Activated naive CD4-positive, alpha-beta T cell treated with Interleukin-2 at 50 U/mL for 16 hours (primary cell): Measurements from ENCODE around the gene CUX1.

Experiments used
- DNase-seq: peaks from one replicate; pipeline ENCODE4 v3.0.0-alpha.2; 2020

CUX1 gene

GRCh38 chr7:102281785-102282184 lies 464.4 kb downstream of the CUX1 start:
- no peak for DNase-seq

DNA sequence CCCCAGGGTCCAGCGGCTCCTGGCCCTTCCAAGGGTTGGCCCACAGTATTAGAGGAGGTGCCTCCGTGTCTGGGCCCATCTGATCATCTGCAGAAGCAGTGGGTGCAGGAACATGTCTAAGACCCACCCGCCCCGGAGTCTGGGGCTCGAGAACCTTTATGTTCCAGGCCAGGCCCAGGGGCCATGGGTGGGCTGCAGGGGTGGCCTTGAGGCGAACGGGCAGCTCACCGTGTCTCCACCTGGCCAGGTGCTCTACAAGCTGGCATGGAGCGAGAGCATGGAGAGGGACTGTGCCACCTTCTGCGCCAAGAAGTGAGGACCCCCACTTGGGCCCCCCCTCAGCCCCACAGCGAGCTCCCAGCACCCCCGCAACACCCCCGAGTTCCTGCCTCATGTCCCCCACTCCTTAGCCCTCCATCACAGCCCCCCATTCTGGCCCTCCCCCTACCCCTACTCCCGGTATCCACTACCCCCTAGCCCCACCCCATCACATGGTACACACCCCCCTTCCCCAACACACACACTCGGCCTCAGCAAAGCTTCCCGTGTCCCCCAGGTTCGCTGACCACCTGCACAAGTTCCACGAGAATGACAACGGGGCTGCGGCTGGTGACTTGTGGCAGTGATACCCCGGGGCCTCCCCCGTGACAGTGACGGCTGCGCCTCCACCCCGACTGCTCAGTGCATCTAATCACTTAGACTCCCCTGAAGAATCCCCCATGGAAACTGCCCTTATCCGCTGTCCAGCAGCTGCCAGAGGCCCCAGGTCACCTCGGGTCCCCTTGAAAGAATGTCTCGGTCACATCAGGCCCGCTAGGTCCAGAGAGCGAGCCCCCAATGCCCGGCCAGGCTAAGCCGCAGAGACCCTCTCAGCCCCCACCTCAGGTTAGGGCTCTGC lies 465.3 kb downstream of the CUX1 start:
- DNase-seq = no peak

- DNase-seq = no peak
Measured at GRCh38 chr7:102283477-102284189, 466.2 kb downstream of the CUX1 start.

DNA sequence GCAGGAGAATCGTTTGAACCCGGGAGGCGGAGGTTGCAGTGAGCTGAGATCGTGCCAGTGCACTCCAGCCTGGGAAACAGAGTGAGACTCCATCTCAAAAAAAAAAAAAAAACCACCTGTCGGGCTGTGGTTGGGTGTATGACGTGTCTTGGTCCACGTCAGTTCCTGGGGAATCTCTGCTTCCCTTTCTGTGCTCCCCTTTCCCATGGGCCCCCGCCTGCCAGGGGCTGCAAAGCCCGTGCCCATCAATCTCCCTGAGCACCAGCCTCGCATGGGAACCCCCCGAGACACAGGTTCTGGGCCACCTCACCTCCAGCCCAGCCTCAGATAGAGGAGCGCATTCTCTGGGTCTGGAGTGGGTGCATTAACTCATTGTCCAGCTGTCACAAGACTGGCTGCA lies 467.0 kb downstream of the CUX1 start:
- DNase-seq = peak; percentile 25

DNA sequence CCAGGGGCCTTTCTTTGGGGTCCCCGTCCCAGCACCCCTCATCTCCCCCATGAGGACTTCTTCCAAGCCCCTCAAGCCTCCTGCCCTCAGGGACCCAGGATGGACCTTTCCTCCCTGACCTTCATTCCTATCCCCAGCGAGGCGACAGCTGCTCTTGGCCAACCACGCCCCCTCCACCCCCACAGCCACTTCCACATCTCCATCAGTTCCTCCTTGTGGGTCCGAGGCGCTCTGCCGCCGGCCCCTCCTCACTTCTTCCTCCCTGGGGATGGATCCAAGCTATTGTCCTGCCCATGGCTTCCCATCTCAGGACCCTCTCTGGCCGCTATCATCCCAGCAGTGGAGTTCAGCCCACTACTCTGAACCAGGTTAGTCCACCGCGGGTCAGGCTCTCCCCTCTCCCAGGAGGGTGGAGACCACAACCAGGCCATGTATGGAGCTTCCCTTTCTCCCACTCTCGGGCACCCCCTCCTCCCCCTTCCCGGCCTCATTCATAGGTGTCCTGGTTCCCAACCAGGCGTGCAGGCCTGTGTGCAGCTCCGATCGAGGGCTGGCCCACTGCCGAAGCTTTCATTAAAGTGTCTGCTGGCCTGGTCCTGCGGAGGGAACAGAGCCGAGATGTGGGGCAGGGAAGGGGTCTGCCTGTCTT lies 467.6 kb downstream of the CUX1 start:
- no peak for DNase-seq

DNA sequence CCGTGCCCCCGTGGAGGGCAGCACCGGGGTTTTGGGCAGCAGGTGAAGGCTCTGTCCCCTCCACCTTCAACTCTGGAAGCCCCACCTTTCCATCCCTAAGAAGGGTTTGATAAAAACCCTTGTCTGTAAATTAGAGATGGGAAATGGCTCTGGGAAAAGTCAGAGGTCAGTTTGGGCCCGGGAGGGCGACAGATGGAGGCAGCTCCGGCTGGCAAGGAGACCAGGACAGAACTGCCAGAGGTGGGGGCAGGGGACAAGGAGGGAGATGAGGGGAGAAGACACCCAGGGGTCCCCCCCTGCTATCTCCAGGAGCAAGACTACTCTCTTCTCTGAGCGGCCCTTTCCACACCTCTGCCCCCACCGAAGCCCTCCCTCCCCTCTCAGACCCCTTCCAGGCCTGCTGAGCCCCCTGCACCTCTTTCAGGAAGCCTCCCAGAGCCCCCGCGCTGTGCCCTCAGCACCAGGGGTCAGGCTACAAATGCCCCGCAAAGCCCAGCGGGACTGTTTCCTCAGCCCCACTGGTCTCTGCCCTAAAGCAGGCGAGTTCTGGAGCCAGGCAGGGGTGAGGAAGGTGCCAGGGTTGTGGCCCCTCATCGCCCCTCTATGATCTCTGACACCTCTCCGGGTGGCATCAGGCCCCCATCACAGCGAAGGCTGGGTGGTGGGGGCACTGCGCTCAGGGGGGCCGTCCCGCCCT lies 468.3 kb downstream of the CUX1 start:
- DNase-seq = no peak

GRCh38 chr7:102286237-102287110 lies 469.0 kb downstream of the CUX1 start, which contains the start of gene SH2B2:
Gene SH2B2 (plus strand): TSS chr7:102286868. CDS start chr7:102300551, 13,683 bp downstream.
- DNase-seq = peak; percentile 43

- DNase-seq = peak; percentile 14
Measured at GRCh38 chr7:102287111-102287980, 469.9 kb downstream of the CUX1 start.

- no peak for DNase-seq
Measured at GRCh38 chr7:102287981-102288278, 470.5 kb downstream of the CUX1 start.

GRCh38 chr7:102288285-102288930 lies 471.0 kb downstream of the CUX1 start:
- DNase-seq = no peak

GRCh38 chr7:102289057-102289456 lies 471.6 kb downstream of the CUX1 start:
- DNase-seq = no peak

DNA sequence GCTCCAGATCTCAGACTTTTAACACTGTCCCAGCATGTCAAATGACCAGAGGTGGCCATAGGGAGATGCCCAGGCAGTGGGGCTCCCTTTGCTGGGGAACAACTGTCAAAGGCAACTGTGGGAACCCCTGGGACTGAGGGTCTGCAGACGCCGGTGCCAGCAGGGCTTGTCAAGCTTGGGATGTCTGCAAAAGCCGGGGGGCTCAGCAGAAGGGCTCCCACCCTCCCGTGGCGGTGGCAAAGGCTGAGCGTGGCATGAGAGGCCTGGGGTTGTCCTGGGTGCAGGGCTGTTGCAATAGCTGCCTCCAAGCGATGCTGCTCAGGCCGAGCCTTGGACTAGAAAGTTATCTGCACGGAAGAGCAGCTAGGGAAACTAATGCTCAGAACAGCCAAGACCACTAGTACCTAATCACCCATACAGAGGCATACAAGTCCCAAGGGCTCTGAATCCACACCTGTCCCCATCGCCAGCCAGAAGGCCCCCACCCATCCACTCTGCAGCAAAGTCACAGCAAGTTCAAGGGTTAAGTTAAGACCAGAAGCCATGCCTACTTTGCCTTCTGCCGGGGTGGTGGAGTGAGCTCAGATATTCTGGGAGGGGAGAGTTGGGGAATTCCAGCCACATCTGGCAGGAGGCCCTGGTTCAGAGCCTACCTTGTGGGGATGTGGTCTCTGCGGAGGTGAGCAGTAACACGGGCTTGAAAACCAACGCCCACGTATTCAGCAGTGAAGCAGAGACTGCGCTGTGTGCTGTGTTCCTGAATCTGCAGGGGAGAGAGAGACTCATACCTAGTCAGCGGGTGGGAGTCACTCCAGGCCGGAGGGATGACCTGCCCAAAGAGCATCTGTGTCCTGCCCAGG lies 473.9 kb downstream of the CUX1 start:
- DNase-seq = peak; percentile 35

DNA sequence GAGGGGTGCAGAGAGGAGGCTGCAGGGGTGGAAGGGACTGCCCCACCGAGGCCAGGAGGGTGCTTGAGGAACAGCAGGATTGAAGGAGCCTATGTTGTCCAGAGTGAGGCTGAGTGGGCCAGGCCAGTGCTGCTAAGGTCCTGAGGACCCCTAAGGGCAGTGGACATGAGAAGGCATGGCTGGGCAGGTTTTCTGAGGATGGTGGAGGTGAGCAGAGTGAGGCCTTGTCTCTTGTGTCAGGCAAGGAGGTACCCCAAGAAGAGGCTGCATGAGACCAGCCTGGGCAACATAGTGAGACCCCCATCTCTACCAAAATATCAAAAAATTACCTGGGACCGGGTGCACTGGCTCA lies 474.5 kb downstream of the CUX1 start:
- DNase-seq = no peak

DNA sequence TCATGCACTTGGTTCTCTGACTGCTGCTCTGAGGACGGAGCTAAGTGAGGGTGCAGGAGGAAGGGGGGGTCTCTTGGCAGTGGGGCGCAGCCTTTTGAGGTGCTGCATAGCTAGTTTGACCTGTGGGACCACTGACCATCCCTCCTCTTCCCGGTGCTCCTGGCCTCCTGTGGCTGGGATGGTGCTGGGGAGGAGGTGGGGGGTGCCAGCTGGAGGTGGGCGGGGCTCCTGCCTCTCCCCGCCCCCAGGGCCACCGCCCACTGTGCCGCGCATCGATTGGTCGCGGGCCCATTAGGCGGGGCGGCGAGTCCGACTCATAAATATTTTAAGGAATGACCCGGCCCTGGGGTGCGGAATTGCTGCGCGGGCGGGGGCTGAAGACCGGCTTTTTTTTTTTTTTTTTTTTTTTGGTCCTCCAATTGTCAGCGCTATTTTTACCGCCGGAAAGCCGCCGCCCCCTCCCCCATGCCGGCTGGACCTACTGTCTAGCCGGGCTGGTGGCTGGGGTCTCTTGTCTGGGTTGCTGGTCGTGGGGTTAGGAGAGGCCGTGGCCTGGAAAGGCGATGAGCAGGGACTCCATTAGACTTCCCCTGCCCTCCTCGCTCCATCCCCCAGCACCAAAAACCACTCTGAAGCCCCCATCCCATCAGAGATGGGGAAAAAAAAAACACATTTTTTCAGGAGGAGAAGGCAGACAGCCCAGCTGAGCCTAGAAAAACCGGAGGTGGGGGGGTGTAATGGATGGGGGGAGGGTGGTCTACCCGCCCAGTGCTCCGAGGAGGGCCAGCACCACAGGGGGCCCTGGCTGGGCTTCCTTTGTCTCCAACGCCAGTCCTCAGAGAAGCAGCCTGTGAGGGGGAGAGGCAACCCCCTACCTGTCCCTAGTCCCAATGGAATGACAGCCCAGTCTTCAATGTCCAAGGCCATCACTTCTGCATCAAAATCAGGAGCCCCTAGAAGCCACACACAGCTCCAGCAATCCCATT lies 475.7 kb downstream of the CUX1 start:
- no peak for DNase-seq

DNA sequence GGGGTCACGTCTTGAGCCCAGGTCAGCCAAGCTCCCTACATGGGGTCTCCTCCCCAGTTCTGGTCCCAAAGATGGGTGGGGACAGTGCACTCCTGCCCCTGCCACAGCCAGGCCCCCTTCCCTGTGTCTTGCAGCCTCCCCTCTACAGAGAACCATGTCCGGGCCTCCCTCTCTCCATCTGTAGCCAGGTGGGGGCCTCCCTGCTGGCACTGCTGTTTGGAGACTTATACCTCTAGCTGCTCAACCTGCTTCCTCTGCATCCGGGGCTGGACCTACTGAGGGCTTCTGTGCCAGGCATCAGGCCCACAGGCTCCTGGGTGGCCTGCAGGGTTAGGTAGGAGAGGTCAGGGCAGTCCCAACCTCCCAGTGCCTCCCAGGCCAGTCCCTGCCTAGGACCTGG lies 477.2 kb downstream of the CUX1 start:
- DNase-seq = no peak

DNA sequence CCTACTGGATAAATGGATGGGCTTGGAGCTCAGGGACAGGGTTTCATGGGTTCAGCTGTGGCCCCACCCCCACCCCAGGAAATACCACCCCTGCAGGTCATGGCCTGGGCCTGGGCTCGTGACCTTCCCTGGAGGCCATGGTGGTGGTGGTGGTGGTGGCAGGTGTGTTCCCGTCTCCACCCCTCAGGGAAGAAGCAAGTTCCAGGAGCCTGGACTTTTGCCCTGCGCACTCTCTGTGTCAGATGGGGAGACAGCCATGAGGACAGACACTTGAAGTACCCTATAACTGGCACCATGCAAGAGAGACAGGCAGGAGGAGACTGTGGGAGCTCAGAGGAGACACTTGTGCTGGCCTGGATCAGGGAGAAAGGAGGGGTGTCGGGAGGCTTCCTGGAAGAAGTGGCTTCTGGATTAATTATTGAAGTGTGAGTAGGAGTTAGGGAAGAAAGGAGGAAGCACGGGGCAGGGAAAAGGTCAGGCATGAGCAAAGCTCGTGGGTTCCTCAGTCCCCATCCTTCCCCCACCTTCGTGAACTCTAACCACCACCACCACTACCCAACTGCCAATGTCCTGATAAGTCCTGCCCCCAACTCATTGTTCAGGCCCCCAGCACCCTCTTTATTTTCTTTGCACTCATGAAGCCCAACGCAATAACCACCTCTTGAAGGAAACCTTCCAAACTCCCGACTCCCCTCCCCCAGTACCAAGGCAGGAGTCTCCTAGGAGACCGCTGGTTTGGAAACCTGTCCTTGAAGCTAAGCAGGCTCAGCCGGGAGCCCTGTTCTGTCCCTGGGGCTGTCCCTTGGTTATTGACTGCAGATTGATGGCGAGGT lies 478.1 kb downstream of the CUX1 start:
- no peak for DNase-seq

GRCh38 chr7:102296179-102296438 lies 478.7 kb downstream of the CUX1 start:
- DNase-seq = no peak

- no peak for DNase-seq
Measured at GRCh38 chr7:102296514-102296913, 479.1 kb downstream of the CUX1 start.
